ENCODE measurements around the gene KIF6. TPM values are rescaled to one million over a fixed set of nuclear protein-coding genes. Genes with fewer than 3 reads are reported as not detected.
A peak's percentile ranks its signal among the peaks of the same experiment; 100 is the strongest.
"Not testable (repeated sequence)": the region's sequence is repeated elsewhere in the genome, so short reads cannot be mapped to it uniquely, and the experiment has no call there.

KIF6 gene
- total RNA-seq, 4 donors from 2014 or later: 0.14 to 46.6 (median 0.48) TPM; not detected in 1

GRCh38 chr6:39729945-39730344 lies 4.7 kb upstream of the KIF6 start:
- no peaks in the 10 kb centered on the region for H3K9me3 ChIP-seq
- TF ChIP-seq CTCF (IDR thresholded peaks at IDR 0.05) (no peak), POLR2AphosphoS5 (IDR thresholded peaks at IDR 0.05) (no peak), EP300 (IDR thresholded peaks at IDR 0.05; ENCODE audit: low read depth) (no peak), POLR2A (IDR thresholded peaks at IDR 0.05) (no peak)
- no peak for DNase-seq
- H3K36me3 ChIP-seq: no peaks in the 10 kb centered on the region
- H3K27ac ChIP-seq: no peak overlapping the region
- intact Hi-C loops (cut with DNase I; ENCODE audit: low total_unique reads) (no loop called here), in situ Hi-C loops (cut with MboI; ENCODE audit: low pct_ligation_motif_present in 1 of 4, low pct_unique_long_range_greater_than_20kb in 1 of 4, low sequenced_read_pairs in 3 of 4) (no loop called here)
- no peaks in the 10 kb centered on the region for H3K27me3 ChIP-seq
- H3K4me1 ChIP-seq: peaks cover 0 to 4% (median 2%) of the 10 kb centered on the region in 4 donors
- H3K4me3 ChIP-seq: no peak overlapping the region

GRCh38 chr6:39725632-39725997 lies 407 bp upstream of the KIF6 start:
- in situ Hi-C loops (cut with MboI; ENCODE audit: low pct_ligation_motif_present in 1 of 4, low pct_unique_long_range_greater_than_20kb in 1 of 4, low sequenced_read_pairs in 3 of 4): no loop called here
- H3K36me3 ChIP-seq: no peaks in the 10 kb centered on the region

GRCh38 chr6:39723350-39723749 lies 1.9 kb downstream of the KIF6 start:
- H3K27me3 ChIP-seq; H3K36me3 ChIP-seq; in situ Hi-C loops (cut with MboI; ENCODE audit: low pct_ligation_motif_present in 1 of 4, low pct_unique_long_range_greater_than_20kb in 1 of 4, low sequenced_read_pairs in 3 of 4); H3K9me3 ChIP-seq; DNase-seq; H3K4me1 ChIP-seq; intact Hi-C loops (cut with DNase I; ENCODE audit: low total_unique reads); H3K27ac ChIP-seq; H3K4me3 ChIP-seq: not testable (repeated sequence)
- WGBS, 2 donors (ENCODE audit: low coverage in 1 of 2): 88 to 91% methylated on average over 4 of the region's 4 CpGs

More at GRCh38 chr6:39725632-39725997, 407 bp upstream of the KIF6 start:
- 62 to 93% methylated on average over 8 to 14 of the region's 14 CpGs for WGBS, 2 donors (ENCODE audit: low coverage in 1 of 2)
- Histone ChIP-seq H3K9me3 (no peaks in the 10 kb centered on the region), H3K27me3 (no peaks in the 10 kb centered on the region), H3K27ac (peak overlapping the region in 2 of 4 donors; percentile 60 to 74), H3K4me1 (peaks cover 0 to 4% (median 2%) of the 10 kb centered on the region in 4 donors), H3K4me3 (peak overlapping the region in 3 of 4 donors; percentile 68 to 83 (median 82))
- DNase-seq: no peak
- TF ChIP-seq CTCF (IDR thresholded peaks at IDR 0.05) (no peak), EP300 (IDR thresholded peaks at IDR 0.05; ENCODE audit: low read depth) (no peak)
- intact Hi-C loops (cut with DNase I; ENCODE audit: low total_unique reads): no loop called here

GRCh38 chr6:39714802-39715201 lies 10.4 kb downstream of the KIF6 start:
- H3K4me3 ChIP-seq: no peak overlapping the region
- no peaks in the 10 kb centered on the region for H3K36me3 ChIP-seq
- intact Hi-C loops (cut with DNase I; ENCODE audit: low total_unique reads) (no loop called here), in situ Hi-C loops (cut with MboI; ENCODE audit: low pct_ligation_motif_present in 1 of 4, low pct_unique_long_range_greater_than_20kb in 1 of 4, low sequenced_read_pairs in 3 of 4) (no loop called here)
- H3K4me1 ChIP-seq: no peaks in the 10 kb centered on the region
- TF ChIP-seq POLR2A (IDR thresholded peaks at IDR 0.05) (no peak), EP300 (IDR thresholded peaks at IDR 0.05; ENCODE audit: low read depth) (no peak), POLR2AphosphoS5 (IDR thresholded peaks at IDR 0.05) (no peak), CTCF (IDR thresholded peaks at IDR 0.05) (no peak)
- H3K27ac ChIP-seq: no peak overlapping the region
- H3K9me3 ChIP-seq: no peaks in the 10 kb centered on the region
- no peak for DNase-seq
- H3K27me3 ChIP-seq: no peaks in the 10 kb centered on the region

- Histone ChIP-seq H3K27ac (no peak overlapping the region), H3K9me3 (no peaks in the 10 kb centered on the region), H3K4me3 (no peak overlapping the region), H3K27me3 (no peaks in the 10 kb centered on the region), H3K4me1 (no peaks in the 10 kb centered on the region), H3K36me3 (no peaks in the 10 kb centered on the region)
- in situ Hi-C loops (cut with MboI; ENCODE audit: low pct_ligation_motif_present in 1 of 4, low pct_unique_long_range_greater_than_20kb in 1 of 4, low sequenced_read_pairs in 3 of 4): no loop called here
- no peak for TF ChIP-seq CTCF (IDR thresholded peaks at IDR 0.05)
- TF ChIP-seq POLR2AphosphoS5 (IDR thresholded peaks at IDR 0.05): no peak
- TF ChIP-seq EP300 (IDR thresholded peaks at IDR 0.05; ENCODE audit: low read depth): no peak
- TF ChIP-seq POLR2A (IDR thresholded peaks at IDR 0.05): no peak
- intact Hi-C loops (cut with DNase I; ENCODE audit: low total_unique reads): loop anchor here (5.0 kb wide), 1 partner anchor 146 kb away; no protein-coding TSS in a partner anchor
- DNase-seq: no peak
- WGBS, 2 donors (ENCODE audit: low coverage in 1 of 2): 75 to 80% methylated on average over 1 to 2 of the region's 2 CpGs
These were observed 17.1 kb downstream of the KIF6 start for GRCh38 chr6:39707962-39708683.
